ENCODE data around the gene VPS50.

The VPS50 gene

DNA sequence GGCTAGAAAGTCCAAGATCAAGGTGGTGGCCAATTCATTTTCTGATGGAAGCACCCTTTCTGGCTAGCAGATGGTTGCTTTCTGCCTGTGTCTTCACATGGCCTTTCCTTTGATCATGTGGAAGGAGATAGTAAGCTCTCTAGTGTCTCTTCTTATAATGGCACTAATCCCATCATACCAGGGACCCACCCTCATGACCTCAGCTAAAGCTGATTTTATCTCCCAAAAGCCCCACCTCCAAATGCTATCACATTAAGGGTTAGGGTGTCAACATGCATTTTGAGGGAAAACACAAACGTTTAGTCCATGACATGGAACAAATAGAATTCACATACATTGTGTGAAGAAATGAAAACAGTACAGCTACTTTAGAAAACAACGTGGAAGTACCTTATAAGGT, 100.0 kb downstream of the VPS50 start:
- no peak for TF ChIP-seq CREB1 (IDR thresholded peaks at IDR 0.05; ENCODE audit: low read depth)
- TF ChIP-seq, protein P1, sequence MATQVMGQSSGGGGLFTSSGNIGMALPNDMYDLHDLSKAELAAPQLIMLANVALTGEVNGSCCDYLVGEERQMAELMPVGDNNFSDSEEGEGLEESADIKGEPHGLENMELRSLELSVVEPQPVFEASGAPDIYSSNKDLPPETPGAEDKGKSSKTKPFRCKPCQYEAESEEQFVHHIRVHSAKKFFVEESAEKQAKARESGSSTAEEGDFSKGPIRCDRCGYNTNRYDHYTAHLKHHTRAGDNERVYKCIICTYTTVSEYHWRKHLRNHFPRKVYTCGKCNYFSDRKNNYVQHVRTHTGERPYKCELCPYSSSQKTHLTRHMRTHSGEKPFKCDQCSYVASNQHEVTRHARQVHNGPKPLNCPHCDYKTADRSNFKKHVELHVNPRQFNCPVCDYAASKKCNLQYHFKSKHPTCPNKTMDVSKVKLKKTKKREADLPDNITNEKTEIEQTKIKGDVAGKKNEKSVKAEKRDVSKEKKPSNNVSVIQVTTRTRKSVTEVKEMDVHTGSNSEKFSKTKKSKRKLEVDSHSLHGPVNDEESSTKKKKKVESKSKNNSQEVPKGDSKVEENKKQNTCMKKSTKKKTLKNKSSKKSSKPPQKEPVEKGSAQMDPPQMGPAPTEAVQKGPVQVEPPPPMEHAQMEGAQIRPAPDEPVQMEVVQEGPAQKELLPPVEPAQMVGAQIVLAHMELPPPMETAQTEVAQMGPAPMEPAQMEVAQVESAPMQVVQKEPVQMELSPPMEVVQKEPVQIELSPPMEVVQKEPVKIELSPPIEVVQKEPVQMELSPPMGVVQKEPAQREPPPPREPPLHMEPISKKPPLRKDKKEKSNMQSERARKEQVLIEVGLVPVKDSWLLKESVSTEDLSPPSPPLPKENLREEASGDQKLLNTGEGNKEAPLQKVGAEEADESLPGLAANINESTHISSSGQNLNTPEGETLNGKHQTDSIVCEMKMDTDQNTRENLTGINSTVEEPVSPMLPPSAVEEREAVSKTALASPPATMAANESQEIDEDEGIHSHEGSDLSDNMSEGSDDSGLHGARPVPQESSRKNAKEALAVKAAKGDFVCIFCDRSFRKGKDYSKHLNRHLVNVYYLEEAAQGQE (IDR thresholded peaks at IDR 0.05; ENCODE audit: low read depth): no peak
- no peak for TF ChIP-seq TCF12 (IDR thresholded peaks at IDR 0.05; ENCODE audit: low read depth)
- TF ChIP-seq EGR1 (IDR thresholded peaks at IDR 0.05): no peak
- no peak for TF ChIP-seq CEBPB (IDR thresholded peaks at IDR 0.05)
- no peak for TF ChIP-seq YY1 (IDR thresholded peaks at IDR 0.05; ENCODE audit: low read depth)
- TF ChIP-seq, protein P2, sequence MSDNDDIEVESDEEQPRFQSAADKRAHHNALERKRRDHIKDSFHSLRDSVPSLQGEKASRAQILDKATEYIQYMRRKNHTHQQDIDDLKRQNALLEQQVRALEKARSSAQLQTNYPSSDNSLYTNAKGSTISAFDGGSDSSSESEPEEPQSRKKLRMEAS (IDR thresholded peaks at IDR 0.05): no peak
- TF ChIP-seq TEAD4 (IDR thresholded peaks at IDR 0.05): no peak
- TF ChIP-seq, protein P3, sequence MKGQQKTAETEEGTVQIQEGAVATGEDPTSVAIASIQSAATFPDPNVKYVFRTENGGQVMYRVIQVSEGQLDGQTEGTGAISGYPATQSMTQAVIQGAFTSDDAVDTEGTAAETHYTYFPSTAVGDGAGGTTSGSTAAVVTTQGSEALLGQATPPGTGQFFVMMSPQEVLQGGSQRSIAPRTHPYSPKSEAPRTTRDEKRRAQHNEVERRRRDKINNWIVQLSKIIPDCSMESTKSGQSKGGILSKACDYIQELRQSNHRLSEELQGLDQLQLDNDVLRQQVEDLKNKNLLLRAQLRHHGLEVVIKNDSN (IDR thresholded peaks at IDR 0.05): no peak
- no peak for TF ChIP-seq RAD21 (IDR thresholded peaks at IDR 0.05; ENCODE audit: low read depth)
- TF ChIP-seq FOXM1 (IDR thresholded peaks at IDR 0.05; ENCODE audit: borderline replicate concordance, low read depth): no peak
- TF ChIP-seq EP300 (IDR thresholded peaks at IDR 0.05; ENCODE audit: borderline replicate concordance): no peak
- TF ChIP-seq TAF1 (IDR thresholded peaks at IDR 0.05; ENCODE audit: low read depth): no peak
- no peak for TF ChIP-seq ZBTB7A (IDR thresholded peaks at IDR 0.05; ENCODE audit: low read depth)
- TF ChIP-seq NFIC (IDR thresholded peaks at IDR 0.05): no peak

DNA sequence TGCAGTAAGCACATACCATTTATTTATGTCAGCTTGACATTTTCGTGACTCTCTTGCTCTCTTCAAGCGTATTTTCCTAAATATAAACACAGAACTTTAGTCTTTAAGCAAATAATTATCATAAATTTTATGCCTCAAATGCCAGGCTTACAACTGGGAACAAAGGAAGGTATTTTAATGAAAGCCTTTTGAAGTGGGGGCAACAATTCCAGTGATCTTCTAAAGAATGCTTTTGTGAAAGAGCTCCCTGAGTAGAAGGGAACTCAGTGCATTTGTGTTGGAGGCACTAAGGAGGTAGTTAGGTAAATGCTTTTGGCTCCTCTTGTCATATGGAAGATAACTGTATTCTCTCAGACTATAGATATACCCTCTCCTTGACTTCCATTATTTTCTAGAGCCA, 104.9 kb downstream of the VPS50 start:
- TF ChIP-seq, protein P3 (IDR thresholded peaks at IDR 0.05): no peak
- TF ChIP-seq ZBTB7A (IDR thresholded peaks at IDR 0.05; ENCODE audit: low read depth) (no peak), NFIC (IDR thresholded peaks at IDR 0.05) (no peak), FOXM1 (IDR thresholded peaks at IDR 0.05; ENCODE audit: borderline replicate concordance, low read depth) (no peak), TCF12 (IDR thresholded peaks at IDR 0.05; ENCODE audit: low read depth) (no peak), TEAD4 (IDR thresholded peaks at IDR 0.05) (no peak), EGR1 (IDR thresholded peaks at IDR 0.05) (no peak), CEBPB (IDR thresholded peaks at IDR 0.05) (no peak), YY1 (IDR thresholded peaks at IDR 0.05; ENCODE audit: low read depth) (no peak)
- TF ChIP-seq, protein P1 (IDR thresholded peaks at IDR 0.05; ENCODE audit: low read depth): no peak

DNA sequence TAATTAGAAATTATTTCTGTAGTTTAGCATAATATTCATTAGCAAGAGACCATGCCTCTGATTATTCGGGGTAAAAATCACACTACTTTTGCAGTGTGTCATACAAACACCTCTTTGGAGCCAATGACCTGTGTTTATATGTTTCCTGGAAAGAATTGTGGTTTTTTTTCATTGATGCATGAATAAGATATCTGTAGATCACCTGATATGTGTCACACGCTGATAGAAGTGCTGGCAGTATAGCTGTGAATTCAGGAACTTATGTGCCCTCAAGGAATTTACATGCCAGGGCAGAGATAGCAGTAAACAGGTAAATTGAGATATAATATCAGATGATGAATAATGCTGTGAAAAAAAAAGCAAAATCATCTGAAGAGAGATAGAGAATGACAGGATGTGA, 118.2 kb downstream of the VPS50 start:
- TF ChIP-seq, protein P2 (IDR thresholded peaks at IDR 0.05): no peak
- TF ChIP-seq, protein P1 (IDR thresholded peaks at IDR 0.05; ENCODE audit: low read depth): no peak
- TF ChIP-seq EP300 (IDR thresholded peaks at IDR 0.05; ENCODE audit: borderline replicate concordance) (no peak), EGR1 (IDR thresholded peaks at IDR 0.05) (no peak), TAF1 (IDR thresholded peaks at IDR 0.05; ENCODE audit: low read depth) (no peak), YY1 (IDR thresholded peaks at IDR 0.05; ENCODE audit: low read depth) (no peak), TEAD4 (IDR thresholded peaks at IDR 0.05) (no peak), CREB1 (IDR thresholded peaks at IDR 0.05; ENCODE audit: low read depth) (no peak), FOXM1 (IDR thresholded peaks at IDR 0.05; ENCODE audit: borderline replicate concordance, low read depth) (no peak), ZBTB7A (IDR thresholded peaks at IDR 0.05; ENCODE audit: low read depth) (no peak), RAD21 (IDR thresholded peaks at IDR 0.05; ENCODE audit: low read depth) (no peak), NFIC (IDR thresholded peaks at IDR 0.05) (no peak), CEBPB (IDR thresholded peaks at IDR 0.05) (no peak), TCF12 (IDR thresholded peaks at IDR 0.05; ENCODE audit: low read depth) (no peak)
- TF ChIP-seq, protein P3 (IDR thresholded peaks at IDR 0.05): no peak

DNA sequence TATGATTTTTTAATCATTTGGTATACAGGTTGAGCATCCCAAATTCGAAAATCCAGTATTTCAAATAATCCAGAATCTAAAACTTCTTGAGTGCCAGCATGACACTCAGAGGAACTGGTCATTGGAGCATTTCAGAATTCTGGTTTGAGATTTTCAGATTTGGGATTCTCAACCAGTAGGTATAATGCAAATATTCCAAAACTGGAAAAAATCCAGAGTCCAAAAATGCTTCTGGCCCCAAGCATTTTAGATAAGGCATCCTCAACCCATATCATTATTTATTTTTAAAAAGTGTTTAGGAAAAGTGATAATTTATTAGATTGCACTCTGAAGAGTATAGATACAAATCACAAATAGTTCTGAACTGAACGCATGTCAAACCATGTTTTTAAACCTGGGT, 120.7 kb downstream of the VPS50 start:
- TF ChIP-seq FOXM1 (IDR thresholded peaks at IDR 0.05; ENCODE audit: borderline replicate concordance, low read depth): no peak
- TF ChIP-seq, protein P2 (IDR thresholded peaks at IDR 0.05): no peak
- TF ChIP-seq ZBTB7A (IDR thresholded peaks at IDR 0.05; ENCODE audit: low read depth): no peak
- TF ChIP-seq EGR1 (IDR thresholded peaks at IDR 0.05): no peak
- TF ChIP-seq, protein P1 (IDR thresholded peaks at IDR 0.05; ENCODE audit: low read depth): no peak
- no peak for TF ChIP-seq CREB1 (IDR thresholded peaks at IDR 0.05; ENCODE audit: low read depth)
- TF ChIP-seq, protein P3 (IDR thresholded peaks at IDR 0.05): no peak
